Lower leg skin (tissue), 4 donors: ENCODE data around the gene SFXN1. TPM values are rescaled to one million over a fixed set of nuclear protein-coding genes. Genes with fewer than 3 reads are reported as not detected.

Experiments
- DNase-seq, 2 donors: peaks; one replicate each; pipeline ENCODE4 v3.0.0-alpha.2; 2019; ENCODE audit warnings: low spot score in 2 of 2
- H3K4me3 ChIP-seq: fragments of 200-600 bp; sonication (generic); 2 replicates; pipeline ENCODE4 v1.5.1; 2017; ENCODE audit warnings: mild to moderate bottlenecking, low read depth; ENCODE audit not compliant: poor library complexity, severe bottlenecking
- POLR2A ChIP-seq, 2 donors: fragments of 450-650 bp; IDR thresholded peaks; one replicate each; pipeline ENCODE4 v1.6.1; 2016 to 2017; ENCODE audit warnings: antibody characterized with exemption in 2 of 2, mild to moderate bottlenecking in 1 of 2, moderate library complexity in 1 of 2
- WGBS, 2 donors: methylation state at CpG; one replicate each; pipeline ENCODE4 v1.1.5; 2018; 5-methylcytosine and 5-hydroxymethylcytosine counted together
- intact Hi-C: fragments of 100-400 bp; cut with DNase I; formaldehyde crosslinking; loops from one replicate; pipeline ENCODE4 v1.15.0; 2023; ENCODE audit warnings: low total_unique reads
- total RNA-seq, 4 donors: library from RNA; depleted of rRNA; stranded (reverse); fragments of >200 nt; gene quantifications; one replicate each; pipeline ENCODE4 v1.1.0, GENCODE V29; 2016
- TF ChIP-seq, protein P1 (sequence below), 3 donors: fragments of 450-650 bp; IDR thresholded peaks; one replicate each; pipeline ENCODE4 v1.5.1; 2016; ENCODE audit warnings: antibody characterized with exemption in 3 of 3, mild to moderate bottlenecking in 3 of 3, moderate library complexity in 2 of 3

The SFXN1 gene
- total RNA-seq, 4 donors from 2014 or later = 15.0 to 35.8 (median 16.6) TPM

GRCh38 chr5:175561085-175561484, 82.7 kb downstream of the SFXN1 start:
- intact Hi-C loops = no loop called here
- DNase-seq = no peak
- no peak overlapping the region for H3K4me3 ChIP-seq
- WGBS, 2 donors = 64 to 65% methylated on average over 5 of the region's 5 CpGs
- TF ChIP-seq, protein P1, sequence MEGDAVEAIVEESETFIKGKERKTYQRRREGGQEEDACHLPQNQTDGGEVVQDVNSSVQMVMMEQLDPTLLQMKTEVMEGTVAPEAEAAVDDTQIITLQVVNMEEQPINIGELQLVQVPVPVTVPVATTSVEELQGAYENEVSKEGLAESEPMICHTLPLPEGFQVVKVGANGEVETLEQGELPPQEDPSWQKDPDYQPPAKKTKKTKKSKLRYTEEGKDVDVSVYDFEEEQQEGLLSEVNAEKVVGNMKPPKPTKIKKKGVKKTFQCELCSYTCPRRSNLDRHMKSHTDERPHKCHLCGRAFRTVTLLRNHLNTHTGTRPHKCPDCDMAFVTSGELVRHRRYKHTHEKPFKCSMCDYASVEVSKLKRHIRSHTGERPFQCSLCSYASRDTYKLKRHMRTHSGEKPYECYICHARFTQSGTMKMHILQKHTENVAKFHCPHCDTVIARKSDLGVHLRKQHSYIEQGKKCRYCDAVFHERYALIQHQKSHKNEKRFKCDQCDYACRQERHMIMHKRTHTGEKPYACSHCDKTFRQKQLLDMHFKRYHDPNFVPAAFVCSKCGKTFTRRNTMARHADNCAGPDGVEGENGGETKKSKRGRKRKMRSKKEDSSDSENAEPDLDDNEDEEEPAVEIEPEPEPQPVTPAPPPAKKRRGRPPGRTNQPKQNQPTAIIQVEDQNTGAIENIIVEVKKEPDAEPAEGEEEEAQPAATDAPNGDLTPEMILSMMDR (IDR thresholded peaks at IDR 0.05) = no peak
- no peak for TF ChIP-seq POLR2A (IDR thresholded peaks at IDR 0.05)

DNA sequence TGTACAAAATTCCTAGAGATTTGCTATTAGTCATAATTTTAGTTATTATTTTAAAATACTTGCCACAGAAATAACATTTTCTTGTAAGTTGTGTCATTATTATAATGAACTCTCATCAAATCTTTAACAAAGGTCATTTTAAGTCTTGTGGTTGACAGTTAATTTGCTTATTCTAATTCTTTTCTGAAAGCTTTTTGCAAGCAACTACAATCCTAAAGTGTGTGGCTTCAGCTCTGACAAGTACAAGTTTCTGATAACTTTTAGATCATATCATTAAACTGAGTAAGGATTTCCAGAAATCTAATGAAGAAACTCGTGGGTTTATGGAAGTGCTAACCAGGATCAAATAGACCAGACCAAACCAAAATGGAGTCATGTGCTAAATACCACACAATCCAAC, 86.4 kb downstream of the SFXN1 start:
- no peak for TF ChIP-seq POLR2A (IDR thresholded peaks at IDR 0.05)
- TF ChIP-seq, protein P1 (IDR thresholded peaks at IDR 0.05) = no peak
- 19 to 26% methylated on average over 1 of the region's 1 CpG for WGBS, 2 donors
- intact Hi-C loops = no loop called here
- DNase-seq = no peak
- no peak overlapping the region for H3K4me3 ChIP-seq

DNA sequence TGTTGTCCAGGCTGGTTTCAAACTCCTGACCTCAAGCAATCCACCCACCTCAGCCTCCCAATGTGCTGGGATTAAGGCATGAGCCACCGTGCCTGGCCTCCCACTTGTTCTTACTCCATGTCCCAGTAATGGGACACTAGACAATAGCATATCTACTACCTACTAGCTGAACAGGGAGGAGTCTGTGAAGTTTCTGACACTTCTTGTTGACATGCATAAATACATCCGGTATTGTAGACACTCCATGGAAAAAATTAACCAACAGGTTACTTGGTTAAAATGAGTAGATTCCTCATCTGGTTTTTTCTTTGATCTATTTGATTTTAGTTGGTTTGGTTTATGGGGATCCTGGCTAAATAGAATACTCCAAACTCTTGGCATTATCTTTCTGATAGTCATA, 88.3 kb downstream of the SFXN1 start:
- no peak for DNase-seq
- TF ChIP-seq, protein P1 (IDR thresholded peaks at IDR 0.05) = no peak
- TF ChIP-seq POLR2A (IDR thresholded peaks at IDR 0.05) = no peak
- H3K4me3 ChIP-seq = no peak overlapping the region
- 77 to 87% methylated on average over 2 of the region's 2 CpGs for WGBS, 2 donors
- intact Hi-C loops = no loop called here

DNA sequence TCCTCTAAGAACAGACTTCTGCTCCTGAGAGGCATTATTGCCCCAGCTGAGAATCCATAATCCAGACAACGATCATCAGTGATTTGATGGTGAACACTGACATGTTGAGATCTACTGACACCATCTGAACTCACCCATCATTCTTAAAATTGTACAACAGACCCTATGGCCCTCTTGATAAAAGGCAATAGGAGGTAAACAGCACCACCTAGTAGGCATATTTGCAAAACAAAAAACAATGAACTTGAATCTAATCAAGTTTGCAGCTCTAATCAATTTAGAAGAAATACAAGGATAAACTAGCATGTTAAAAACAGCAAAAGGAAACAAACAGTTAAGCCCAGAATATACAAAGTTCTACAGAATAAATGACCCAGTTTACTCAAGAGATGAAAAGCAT, 89.6 kb downstream of the SFXN1 start:
- 72 to 77% methylated on average over 1 of the region's 1 CpG for WGBS, 2 donors
- H3K4me3 ChIP-seq = no peak overlapping the region
- intact Hi-C loops = no loop called here
- TF ChIP-seq POLR2A (IDR thresholded peaks at IDR 0.05) = no peak
- TF ChIP-seq, protein P1 (IDR thresholded peaks at IDR 0.05) = no peak
- no peak for DNase-seq

GRCh38 chr5:175569701-175570100, 91.3 kb downstream of the SFXN1 start:
- intact Hi-C loops = no loop called here
- WGBS, 2 donors = 94 to 95% methylated on average over 4 of the region's 4 CpGs
- peak in 1 of 2 donors; percentile 49 for DNase-seq
- H3K4me3 ChIP-seq = no peak overlapping the region
- TF ChIP-seq, protein P1 (IDR thresholded peaks at IDR 0.05) = no peak
- no peak for TF ChIP-seq POLR2A (IDR thresholded peaks at IDR 0.05)

- TF ChIP-seq, protein P1 (IDR thresholded peaks at IDR 0.05) = no peak
- no peak for TF ChIP-seq POLR2A (IDR thresholded peaks at IDR 0.05)
- DNase-seq = no peak
- WGBS, 2 donors = 52 to 57% methylated on average over 4 of the region's 4 CpGs
- intact Hi-C loops = no loop called here
- no peak overlapping the region for H3K4me3 ChIP-seq
These were observed 94.5 kb downstream of the SFXN1 start for GRCh38 chr5:175572886-175573285.
